Thymus (tissue), 11 donors: ENCODE data around the gene BICC1. TPM values are rescaled to one million over a fixed set of nuclear protein-coding genes. Genes with fewer than 3 reads are reported as not detected.

ENCODE experiments used
- DNase-seq, 9 donors: peaks; one replicate each; pipeline ENCODE4 v3.0.0-alpha.2; 2013; ENCODE audit warnings: low spot score in 9 of 9, low read depth in 6 of 9, missing footprints in 1 of 9
- H3K27ac ChIP-seq, 2 donors: one replicate each; pipeline ENCODE4 v1.5.1; 2013; ENCODE audit warnings: control low read depth in 1 of 2, low read depth in 1 of 2, low read length in 1 of 2, mild to moderate bottlenecking in 1 of 2, moderate library complexity in 1 of 2
- H3K27me3 ChIP-seq, 2 donors: one replicate each; pipeline ENCODE4 v1.5.1; 2013; ENCODE audit warnings: low read length in 1 of 2; ENCODE audit not compliant: control insufficient read depth in 2 of 2, insufficient read depth in 1 of 2
- H3K36me3 ChIP-seq, 2 donors: one replicate each; pipeline ENCODE4 v1.5.1; 2013; ENCODE audit warnings: low read length in 1 of 2, mild to moderate bottlenecking in 1 of 2, moderate library complexity in 1 of 2; ENCODE audit not compliant: control insufficient read depth in 2 of 2, insufficient read depth in 2 of 2
- H3K4me1 ChIP-seq, 2 donors: one replicate each; pipeline ENCODE4 v1.5.1; 2013; ENCODE audit warnings: low read length in 2 of 2; ENCODE audit not compliant: control insufficient read depth in 2 of 2, insufficient read depth in 2 of 2
- H3K4me3 ChIP-seq, 2 donors: one replicate each; pipeline ENCODE4 v1.5.1; 2013; ENCODE audit warnings: low read length in 2 of 2, control low read depth in 1 of 2, mild to moderate bottlenecking in 1 of 2
- H3K9me3 ChIP-seq, 2 donors: one replicate each; pipeline ENCODE4 v1.5.1; 2013; ENCODE audit warnings: low read length in 1 of 2, mild to moderate bottlenecking in 1 of 2; ENCODE audit not compliant: control insufficient read depth in 2 of 2, insufficient read depth in 1 of 2
- WGBS: extraction: QIAGEN DNeasy Blood & Tissue Kit; methylation state at CpG from one replicate; pipeline ENCODE4 v1.1.7; 2013; 5-methylcytosine and 5-hydroxymethylcytosine counted together
- polyA plus RNA-seq: library from polyadenylated mRNA; stranded (reverse); fragments of 200-250 nt; gene quantifications from one replicate; pipeline ENCODE4 v1.2.3, GENCODE V29; 2013
- total RNA-seq: library from RNA; stranded (reverse); fragments of 120-200 nt; gene quantifications from one replicate; pipeline ENCODE4 v1.2.4, GENCODE V29; 2013
- donor health status: healthy.

Gene BICC1
- total and polyA plus RNA-seq, 2 donors = 1.8 to 1.9 TPM

GRCh38 chr10:58810751-58811150 lies 298.1 kb downstream of the BICC1 start:
- no peaks in the 10 kb centered on the region for H3K36me3 ChIP-seq
- no peaks in the 10 kb centered on the region for H3K4me1 ChIP-seq
- 97% methylated on average over 2 of the region's 2 CpGs for WGBS
- DNase-seq = no peak
- H3K4me3 ChIP-seq = no peak overlapping the region
- H3K9me3 ChIP-seq = no peaks in the 10 kb centered on the region
- no peaks in the 10 kb centered on the region for H3K27me3 ChIP-seq
- H3K27ac ChIP-seq = no peak overlapping the region

- Histone ChIP-seq H3K36me3 (no peaks in the 10 kb centered on the region), H3K4me3 (no peak overlapping the region), H3K4me1 (no peaks in the 10 kb centered on the region), H3K9me3 (no peaks in the 10 kb centered on the region), H3K27me3 (no peaks in the 10 kb centered on the region), H3K27ac (no peak overlapping the region)
- no peak for DNase-seq
- WGBS = 96% methylated on average over 8 of the region's 8 CpGs
These were observed 300.9 kb downstream of the BICC1 start for GRCh38 chr10:58813573-58813972.

GRCh38 chr10:58817201-58817846 lies 304.7 kb downstream of the BICC1 start:
- Histone ChIP-seq H3K27ac (no peak overlapping the region), H3K36me3 (no peaks in the 10 kb centered on the region), H3K27me3 (no peaks in the 10 kb centered on the region), H3K9me3 (no peaks in the 10 kb centered on the region), H3K4me3 (no peak overlapping the region), H3K4me1 (no peaks in the 10 kb centered on the region)
- WGBS = 91% methylated on average over 2 of the region's 2 CpGs
- no peak for DNase-seq

- Histone ChIP-seq H3K4me3 (no peak overlapping the region), H3K4me1 (no peaks in the 10 kb centered on the region), H3K36me3 (no peaks in the 10 kb centered on the region), H3K27ac (no peak overlapping the region), H3K27me3 (no peaks in the 10 kb centered on the region), H3K9me3 (no peaks in the 10 kb centered on the region)
- 90% methylated on average over 1 of the region's 1 CpG for WGBS
- DNase-seq = no peak
These were observed 306.2 kb downstream of the BICC1 start for GRCh38 chr10:58818900-58819299.

GRCh38 chr10:58820386-58820785 lies 307.7 kb downstream of the BICC1 start:
- no peaks in the 10 kb centered on the region for H3K4me1 ChIP-seq
- peak in 2 of 9 donors; percentile 2 to 9 for DNase-seq
- no peak overlapping the region for H3K4me3 ChIP-seq
- no peaks in the 10 kb centered on the region for H3K36me3 ChIP-seq
- H3K9me3 ChIP-seq = no peaks in the 10 kb centered on the region
- no peaks in the 10 kb centered on the region for H3K27me3 ChIP-seq
- WGBS = 64% methylated on average over 1 of the region's 1 CpG
- no peak overlapping the region for H3K27ac ChIP-seq

- 93% methylated on average over 7 of the region's 7 CpGs for WGBS
- no peaks in the 10 kb centered on the region for H3K4me1 ChIP-seq
- DNase-seq = no peak
These were observed 308.4 kb downstream of the BICC1 start for GRCh38 chr10:58820861-58821751.

GRCh38 chr10:58821752-58822056 lies 309.0 kb downstream of the BICC1 start:
- no peak for DNase-seq
- H3K4me3 ChIP-seq = no peak overlapping the region
- no peaks in the 10 kb centered on the region for H3K27me3 ChIP-seq
- H3K4me1 ChIP-seq = no peaks in the 10 kb centered on the region
- WGBS = 97% methylated on average over 1 of the region's 1 CpG
- H3K9me3 ChIP-seq = no peaks in the 10 kb centered on the region
- H3K36me3 ChIP-seq = no peaks in the 10 kb centered on the region
- no peak overlapping the region for H3K27ac ChIP-seq

More at GRCh38 chr10:58820861-58821751, 308.4 kb downstream of the BICC1 start:
- Histone ChIP-seq H3K9me3 (no peaks in the 10 kb centered on the region), H3K27me3 (no peaks in the 10 kb centered on the region), H3K4me3 (no peak overlapping the region), H3K36me3 (no peaks in the 10 kb centered on the region), H3K27ac (no peak overlapping the region)

- no peak for DNase-seq
- no peak overlapping the region for H3K27ac ChIP-seq
- H3K36me3 ChIP-seq = no peaks in the 10 kb centered on the region
- H3K27me3 ChIP-seq = no peaks in the 10 kb centered on the region
- H3K4me1 ChIP-seq = no peaks in the 10 kb centered on the region
- no peak overlapping the region for H3K4me3 ChIP-seq
- no peaks in the 10 kb centered on the region for H3K9me3 ChIP-seq
- 92% methylated on average over 1 of the region's 1 CpG for WGBS
These were observed 311.3 kb downstream of the BICC1 start for GRCh38 chr10:58823983-58824382.

- H3K9me3 ChIP-seq = no peaks in the 10 kb centered on the region
- H3K27ac ChIP-seq = no peak overlapping the region
- H3K4me1 ChIP-seq = no peaks in the 10 kb centered on the region
- H3K27me3 ChIP-seq = no peaks in the 10 kb centered on the region
- 98% methylated on average over 2 of the region's 2 CpGs for WGBS
- no peaks in the 10 kb centered on the region for H3K36me3 ChIP-seq
- no peak overlapping the region for H3K4me3 ChIP-seq
- DNase-seq = no peak
These were observed 311.7 kb downstream of the BICC1 start for GRCh38 chr10:58824396-58824795.
